Glutamatergic neuron (in vitro differentiated cells): ENCODE results near the gene ADAMTS4. TPM values are rescaled to one million over a fixed set of nuclear protein-coding genes. Genes with fewer than 3 reads are reported as not detected.
A peak's percentile ranks its signal among the peaks of the same experiment; 100 is the strongest.

ENCODE experiments used
- DNase-seq: peaks from one replicate; pipeline ENCODE4 v3.0.0; 2022
- H3K27ac Mint-ChIP-seq: one replicate; pipeline ENCODE4 v1.8.0; 2020; ENCODE audit warnings: mild to moderate bottlenecking, mixed read lengths, inconsistent platforms; ENCODE audit not compliant: unreplicated experiment
- H3K27me3 Mint-ChIP-seq: one replicate; pipeline ENCODE4 v1.8.0; 2020; ENCODE audit warnings: mild to moderate bottlenecking, moderate library complexity, mixed read lengths, inconsistent platforms; ENCODE audit not compliant: unreplicated experiment
- H3K36me3 Mint-ChIP-seq: one replicate; pipeline ENCODE4 v1.8.0; 2020; ENCODE audit warnings: mild to moderate bottlenecking, mixed read lengths, inconsistent platforms; ENCODE audit not compliant: unreplicated experiment
- H3K4me1 Mint-ChIP-seq: one replicate; pipeline ENCODE4 v1.8.0; 2020; ENCODE audit warnings: mild to moderate bottlenecking, low read depth, mixed read lengths, inconsistent platforms; ENCODE audit not compliant: unreplicated experiment
- H3K4me3 Mint-ChIP-seq: one replicate; pipeline ENCODE4 v1.8.0; 2020; ENCODE audit warnings: mild to moderate bottlenecking, mixed read lengths, inconsistent platforms; ENCODE audit not compliant: unreplicated experiment
- H3K9me3 Mint-ChIP-seq: one replicate; pipeline ENCODE4 v1.8.0; 2020; ENCODE audit warnings: mild to moderate bottlenecking, moderate library complexity, mixed read lengths, inconsistent platforms; ENCODE audit not compliant: unreplicated experiment
- total RNA-seq: library from RNA; stranded (reverse); fragmentation: NEBNext Ultra II Directional; extraction: Animal tissue kit (Norgen Biotek cat#: 25700); gene quantifications from one replicate; pipeline ENCODE4 v1.2.1, GENCODE V29; 2021; ENCODE audit not compliant: unreplicated experiment
- TF ChIP-seq, protein P1 (sequence below): fragments of 200-600 bp; sonication (generic); IDR thresholded peaks from one replicate; pipeline ENCODE4 v1.5.0; 2021; ENCODE audit not compliant: partially characterized antibody, unreplicated experiment

The ADAMTS4 gene
- total RNA-seq, 1 donor from 2014 or later: 12.3 TPM

- no peak for DNase-seq
- peaks cover 10% of the 10 kb centered on the region for H3K4me1 Mint-ChIP-seq
- peaks cover 7% of the 10 kb centered on the region for H3K36me3 Mint-ChIP-seq
- H3K9me3 Mint-ChIP-seq: peaks cover 8% of the 10 kb centered on the region
- peaks cover 12% of the 10 kb centered on the region for H3K27me3 Mint-ChIP-seq
- TF ChIP-seq, protein P1, sequence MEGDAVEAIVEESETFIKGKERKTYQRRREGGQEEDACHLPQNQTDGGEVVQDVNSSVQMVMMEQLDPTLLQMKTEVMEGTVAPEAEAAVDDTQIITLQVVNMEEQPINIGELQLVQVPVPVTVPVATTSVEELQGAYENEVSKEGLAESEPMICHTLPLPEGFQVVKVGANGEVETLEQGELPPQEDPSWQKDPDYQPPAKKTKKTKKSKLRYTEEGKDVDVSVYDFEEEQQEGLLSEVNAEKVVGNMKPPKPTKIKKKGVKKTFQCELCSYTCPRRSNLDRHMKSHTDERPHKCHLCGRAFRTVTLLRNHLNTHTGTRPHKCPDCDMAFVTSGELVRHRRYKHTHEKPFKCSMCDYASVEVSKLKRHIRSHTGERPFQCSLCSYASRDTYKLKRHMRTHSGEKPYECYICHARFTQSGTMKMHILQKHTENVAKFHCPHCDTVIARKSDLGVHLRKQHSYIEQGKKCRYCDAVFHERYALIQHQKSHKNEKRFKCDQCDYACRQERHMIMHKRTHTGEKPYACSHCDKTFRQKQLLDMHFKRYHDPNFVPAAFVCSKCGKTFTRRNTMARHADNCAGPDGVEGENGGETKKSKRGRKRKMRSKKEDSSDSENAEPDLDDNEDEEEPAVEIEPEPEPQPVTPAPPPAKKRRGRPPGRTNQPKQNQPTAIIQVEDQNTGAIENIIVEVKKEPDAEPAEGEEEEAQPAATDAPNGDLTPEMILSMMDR: no peak
- H3K4me3 Mint-ChIP-seq: no peak overlapping the region
- H3K27ac Mint-ChIP-seq: no peak overlapping the region
Observed at GRCh38 chr1:161168906-161169305, 29.9 kb downstream of the ADAMTS4 start.

DNA sequence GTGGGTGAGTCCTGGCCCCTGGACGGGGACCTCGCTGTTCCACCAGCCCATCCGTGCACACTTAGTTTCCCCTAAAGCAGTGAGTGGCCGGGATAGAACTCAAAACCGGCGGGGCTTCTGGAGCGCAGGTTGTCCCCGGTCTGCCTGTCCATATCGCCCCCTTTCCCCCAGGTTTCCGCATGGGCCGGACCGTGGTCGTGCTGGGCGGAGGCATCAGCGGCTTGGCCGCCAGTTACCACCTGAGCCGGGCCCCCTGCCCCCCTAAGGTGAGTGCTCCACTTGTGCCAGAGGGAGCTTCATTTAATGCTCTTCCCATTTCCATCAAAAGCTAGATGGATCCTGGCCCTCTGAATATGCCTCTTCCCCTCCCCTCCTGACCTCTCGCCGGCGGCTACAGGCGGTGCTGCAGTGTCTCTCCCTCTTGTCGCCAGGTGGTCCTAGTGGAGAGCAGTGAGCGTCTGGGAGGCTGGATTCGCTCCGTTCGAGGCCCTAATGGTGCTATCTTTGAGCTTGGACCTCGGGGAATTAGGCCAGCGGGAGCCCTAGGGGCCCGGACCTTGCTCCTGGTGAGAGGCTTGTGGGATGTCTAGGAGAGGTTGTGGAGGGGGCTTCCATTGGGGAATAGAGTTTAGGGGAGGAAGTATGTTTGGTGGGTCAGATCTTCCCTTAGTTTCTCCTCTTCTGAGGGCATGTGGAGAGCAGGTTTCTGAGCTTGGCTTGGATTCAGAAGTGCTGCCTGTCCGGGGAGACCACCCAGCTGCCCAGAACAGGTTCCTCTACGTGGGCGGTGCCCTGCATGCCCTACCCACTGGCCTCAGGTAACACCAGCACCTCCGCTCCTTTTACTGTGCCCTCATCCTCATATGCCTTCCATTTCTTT lies 31.9 kb downstream of the ADAMTS4 start:
- H3K9me3 Mint-ChIP-seq: peaks cover 8% of the 10 kb centered on the region
- H3K27ac Mint-ChIP-seq: peak overlapping the region; percentile 94
- peaks cover 10% of the 10 kb centered on the region for H3K27me3 Mint-ChIP-seq
- H3K4me1 Mint-ChIP-seq: peaks cover 10% of the 10 kb centered on the region
- peak; percentile 58 for DNase-seq
- H3K36me3 Mint-ChIP-seq: no peaks in the 10 kb centered on the region
- peak overlapping the region; percentile 90 for H3K4me3 Mint-ChIP-seq
- TF ChIP-seq, protein P1: no peak

DNA sequence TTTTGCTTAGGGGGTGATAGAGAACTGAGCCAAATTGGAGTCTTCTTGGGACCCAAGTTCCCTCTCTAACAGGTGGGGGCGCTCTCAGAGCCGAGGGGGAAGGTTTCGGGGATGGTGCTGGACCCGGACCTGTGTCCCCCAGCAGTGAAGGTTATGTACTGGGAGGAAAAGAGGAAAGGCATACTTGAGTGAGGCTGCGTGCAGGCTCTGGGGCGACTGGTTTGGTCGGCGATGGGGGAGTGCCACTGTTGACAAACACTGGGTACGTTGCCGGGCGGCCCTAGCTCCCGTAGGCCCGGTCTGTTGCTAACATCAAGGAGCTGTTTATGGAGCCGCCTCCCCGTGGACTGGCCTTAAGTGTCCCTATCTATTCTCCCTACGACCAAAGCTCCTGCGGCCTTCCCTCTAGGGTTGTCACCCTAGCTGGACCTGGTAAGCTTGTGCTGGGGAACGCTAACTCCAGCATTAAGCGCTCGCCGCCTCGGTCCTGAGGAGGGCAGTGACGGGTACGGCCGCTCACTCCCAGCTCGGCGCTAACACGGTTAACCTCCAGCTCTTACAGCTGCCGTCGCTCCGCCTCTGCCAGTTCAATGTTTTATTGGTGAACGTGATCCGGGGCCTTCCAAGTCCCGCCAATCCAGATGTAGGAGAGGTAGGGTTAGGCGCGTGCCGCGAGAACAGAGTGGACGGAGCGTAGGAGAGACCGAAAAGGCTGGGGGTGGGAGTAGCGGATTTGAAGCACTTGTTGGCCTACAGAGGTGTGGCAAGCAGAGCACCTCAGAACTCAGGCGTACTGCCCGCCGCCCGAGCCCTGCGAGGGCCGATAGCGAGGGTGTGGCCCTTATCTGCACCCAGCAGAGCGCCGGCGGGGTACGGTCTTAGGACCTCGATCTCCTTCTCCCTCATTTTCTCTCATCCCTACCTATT lies 32.8 kb downstream of the ADAMTS4 start, which contains the start of gene PPOX:
Gene PPOX, plus strand, starts transcription at position 685 of the 927 bp plus-strand sequence. CDS start 422 bp downstream, outside the sequence.
- no peaks in the 10 kb centered on the region for H3K36me3 Mint-ChIP-seq
- peak within 1 kb of the TSS; percentile 90 for H3K4me3 Mint-ChIP-seq
- DNase-seq: peak; percentile 92
- peak within 1 kb of the TSS; percentile 94 for H3K27ac Mint-ChIP-seq
- H3K4me1 Mint-ChIP-seq: peaks cover 13% of the 10 kb centered on the region
- H3K9me3 Mint-ChIP-seq: peaks cover 8% of the 10 kb centered on the region
- peaks cover 10% of the 10 kb centered on the region for H3K27me3 Mint-ChIP-seq
- TF ChIP-seq, protein P1: peak; percentile 43

DNA sequence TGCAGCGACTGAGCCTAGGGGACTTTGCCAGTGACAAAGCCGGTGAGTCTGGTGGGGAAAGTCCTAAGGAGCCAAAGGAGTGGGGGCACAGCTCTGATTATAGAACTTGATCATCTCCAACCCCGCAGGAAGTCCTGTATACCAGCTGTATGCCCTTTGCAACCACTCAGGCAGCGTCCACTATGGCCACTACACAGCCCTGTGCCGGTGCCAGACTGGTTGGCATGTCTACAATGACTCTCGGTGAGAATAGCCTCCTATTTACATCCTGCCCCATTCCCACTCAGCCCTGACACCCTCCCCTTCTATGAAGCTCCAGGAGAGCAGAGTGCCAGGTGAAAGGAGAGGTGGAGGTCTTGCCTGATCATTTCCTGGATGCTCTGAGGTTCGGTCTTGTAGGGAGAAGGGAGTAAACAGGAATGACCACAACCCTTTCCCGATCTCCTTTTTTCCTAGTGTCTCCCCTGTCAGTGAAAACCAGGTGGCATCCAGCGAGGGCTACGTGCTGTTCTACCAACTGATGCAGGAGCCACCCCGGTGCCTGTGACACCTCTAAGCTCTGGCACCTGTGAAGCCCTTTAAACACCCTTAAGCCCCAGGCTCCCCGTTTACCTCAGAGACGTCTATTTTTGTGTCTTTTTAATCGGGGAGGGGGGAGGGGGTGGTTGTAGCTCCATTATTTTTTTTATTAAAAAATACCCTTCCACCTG lies 33.8 kb downstream of the ADAMTS4 start:
- Mint-ChIP-seq H3K4me1 (peaks cover 13% of the 10 kb centered on the region), H3K27ac (peak overlapping the region; percentile 35), H3K36me3 (no peaks in the 10 kb centered on the region), H3K27me3 (peaks cover 10% of the 10 kb centered on the region), H3K9me3 (peaks cover 11% of the 10 kb centered on the region), H3K4me3 (peak overlapping the region; percentile 90)
- no peak for DNase-seq
- TF ChIP-seq, protein P1: no peak
